Liver (tissue), 3 donors: Measurements from ENCODE around the gene DOCK2.

Source experiments
- EGR1 ChIP-seq, 2 donors: IDR thresholded peaks; 2 replicates each; pipeline ENCODE4 v1.6.1; 2016 to 2018; ENCODE audit warnings: antibody characterized with exemption in 2 of 2, low read depth in 2 of 2
- FOXA1 ChIP-seq: IDR thresholded peaks from 2 replicates; pipeline ENCODE4 v1.6.1; 2016; ENCODE audit warnings: antibody characterized with exemption
- GABPA ChIP-seq, 2 donors: IDR thresholded peaks in 1 of 2; conservative IDR thresholded peaks in 1 of 2; 2 replicates each; pipeline ENCODE4 v1.6.1; 2016; ENCODE audit warnings: antibody characterized with exemption in 2 of 2, mild to moderate bottlenecking in 1 of 2, moderate library complexity in 1 of 2
- JUND ChIP-seq, 2 donors: IDR thresholded peaks; 2 replicates each; pipeline ENCODE4 v1.6.1; 2016; ENCODE audit warnings: antibody characterized with exemption in 2 of 2
- NR2F2 ChIP-seq: IDR thresholded peaks from 2 replicates; pipeline ENCODE4 v1.6.1; 2016; ENCODE audit warnings: antibody characterized with exemption
- RAD21 ChIP-seq, 2 donors: IDR thresholded peaks; 2 replicates each; pipeline ENCODE4 v1.6.1; 2016; ENCODE audit warnings: antibody characterized with exemption in 2 of 2, mild to moderate bottlenecking in 2 of 2
- SP1 ChIP-seq: IDR thresholded peaks from 2 replicates; pipeline ENCODE4 v1.6.1; 2018; ENCODE audit warnings: antibody characterized with exemption, mild to moderate bottlenecking
- TAF1 ChIP-seq: conservative IDR thresholded peaks from 2 replicates; pipeline ENCODE4 v1.6.1; 2016; ENCODE audit warnings: antibody characterized with exemption, mild to moderate bottlenecking
- YY1 ChIP-seq: IDR thresholded peaks from 2 replicates; pipeline ENCODE4 v1.6.1; 2016; ENCODE audit warnings: antibody characterized with exemption, mild to moderate bottlenecking
- TF ChIP-seq, protein P1 (sequence below): fragments of 150-350 bp; IDR thresholded peaks from 2 replicates; pipeline ENCODE4 v1.5.1; 2017; ENCODE audit warnings: improper control_type of control experiment, low read depth, low read length; ENCODE audit not compliant: missing input control
- TF ChIP-seq, protein P2 (sequence below): IDR thresholded peaks from 2 replicates; pipeline ENCODE4 v1.6.1; 2016; ENCODE audit warnings: antibody characterized with exemption
- TF ChIP-seq, protein P3 (sequence below): IDR thresholded peaks from 2 replicates; pipeline ENCODE4 v1.6.1; 2016; ENCODE audit warnings: antibody characterized with exemption, mild to moderate bottlenecking
- TF ChIP-seq, protein P4 (sequence below): IDR thresholded peaks from 2 replicates; pipeline ENCODE4 v1.6.1; 2016; ENCODE audit warnings: antibody characterized with exemption
- donor health status: healthy.
- donor health status: healthy.

DNA sequence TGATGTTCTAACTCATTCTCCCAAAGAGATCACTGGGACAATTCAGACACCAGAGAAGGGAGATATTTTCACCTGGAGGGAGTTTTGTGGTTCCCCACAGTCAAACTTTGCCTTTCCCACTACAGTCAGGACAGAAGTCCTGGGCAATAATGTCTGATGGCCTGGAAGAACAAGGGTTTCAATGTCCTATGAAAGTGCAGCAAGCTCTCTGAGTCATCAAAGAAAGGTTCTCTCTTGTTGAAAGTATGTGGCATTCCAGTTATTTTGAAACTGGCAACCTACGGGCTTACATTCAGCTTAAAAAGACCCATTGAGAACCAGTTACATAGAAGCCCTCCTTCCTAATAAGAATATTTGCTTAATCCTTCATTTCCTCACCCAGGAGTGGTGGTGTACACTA is 239.3 kb downstream of the DOCK2 start:
- TF ChIP-seq, protein P1, sequence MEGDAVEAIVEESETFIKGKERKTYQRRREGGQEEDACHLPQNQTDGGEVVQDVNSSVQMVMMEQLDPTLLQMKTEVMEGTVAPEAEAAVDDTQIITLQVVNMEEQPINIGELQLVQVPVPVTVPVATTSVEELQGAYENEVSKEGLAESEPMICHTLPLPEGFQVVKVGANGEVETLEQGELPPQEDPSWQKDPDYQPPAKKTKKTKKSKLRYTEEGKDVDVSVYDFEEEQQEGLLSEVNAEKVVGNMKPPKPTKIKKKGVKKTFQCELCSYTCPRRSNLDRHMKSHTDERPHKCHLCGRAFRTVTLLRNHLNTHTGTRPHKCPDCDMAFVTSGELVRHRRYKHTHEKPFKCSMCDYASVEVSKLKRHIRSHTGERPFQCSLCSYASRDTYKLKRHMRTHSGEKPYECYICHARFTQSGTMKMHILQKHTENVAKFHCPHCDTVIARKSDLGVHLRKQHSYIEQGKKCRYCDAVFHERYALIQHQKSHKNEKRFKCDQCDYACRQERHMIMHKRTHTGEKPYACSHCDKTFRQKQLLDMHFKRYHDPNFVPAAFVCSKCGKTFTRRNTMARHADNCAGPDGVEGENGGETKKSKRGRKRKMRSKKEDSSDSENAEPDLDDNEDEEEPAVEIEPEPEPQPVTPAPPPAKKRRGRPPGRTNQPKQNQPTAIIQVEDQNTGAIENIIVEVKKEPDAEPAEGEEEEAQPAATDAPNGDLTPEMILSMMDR: no peak
- TF ChIP-seq RAD21 (IDR thresholded peaks at IDR 0.05): no peak
- TF ChIP-seq, protein P2, sequence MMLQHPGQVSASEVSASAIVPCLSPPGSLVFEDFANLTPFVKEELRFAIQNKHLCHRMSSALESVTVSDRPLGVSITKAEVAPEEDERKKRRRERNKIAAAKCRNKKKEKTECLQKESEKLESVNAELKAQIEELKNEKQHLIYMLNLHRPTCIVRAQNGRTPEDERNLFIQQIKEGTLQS: no peak
- no peak for TF ChIP-seq YY1
- TF ChIP-seq, protein P3, sequence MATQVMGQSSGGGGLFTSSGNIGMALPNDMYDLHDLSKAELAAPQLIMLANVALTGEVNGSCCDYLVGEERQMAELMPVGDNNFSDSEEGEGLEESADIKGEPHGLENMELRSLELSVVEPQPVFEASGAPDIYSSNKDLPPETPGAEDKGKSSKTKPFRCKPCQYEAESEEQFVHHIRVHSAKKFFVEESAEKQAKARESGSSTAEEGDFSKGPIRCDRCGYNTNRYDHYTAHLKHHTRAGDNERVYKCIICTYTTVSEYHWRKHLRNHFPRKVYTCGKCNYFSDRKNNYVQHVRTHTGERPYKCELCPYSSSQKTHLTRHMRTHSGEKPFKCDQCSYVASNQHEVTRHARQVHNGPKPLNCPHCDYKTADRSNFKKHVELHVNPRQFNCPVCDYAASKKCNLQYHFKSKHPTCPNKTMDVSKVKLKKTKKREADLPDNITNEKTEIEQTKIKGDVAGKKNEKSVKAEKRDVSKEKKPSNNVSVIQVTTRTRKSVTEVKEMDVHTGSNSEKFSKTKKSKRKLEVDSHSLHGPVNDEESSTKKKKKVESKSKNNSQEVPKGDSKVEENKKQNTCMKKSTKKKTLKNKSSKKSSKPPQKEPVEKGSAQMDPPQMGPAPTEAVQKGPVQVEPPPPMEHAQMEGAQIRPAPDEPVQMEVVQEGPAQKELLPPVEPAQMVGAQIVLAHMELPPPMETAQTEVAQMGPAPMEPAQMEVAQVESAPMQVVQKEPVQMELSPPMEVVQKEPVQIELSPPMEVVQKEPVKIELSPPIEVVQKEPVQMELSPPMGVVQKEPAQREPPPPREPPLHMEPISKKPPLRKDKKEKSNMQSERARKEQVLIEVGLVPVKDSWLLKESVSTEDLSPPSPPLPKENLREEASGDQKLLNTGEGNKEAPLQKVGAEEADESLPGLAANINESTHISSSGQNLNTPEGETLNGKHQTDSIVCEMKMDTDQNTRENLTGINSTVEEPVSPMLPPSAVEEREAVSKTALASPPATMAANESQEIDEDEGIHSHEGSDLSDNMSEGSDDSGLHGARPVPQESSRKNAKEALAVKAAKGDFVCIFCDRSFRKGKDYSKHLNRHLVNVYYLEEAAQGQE: no peak
- no peak for TF ChIP-seq FOXA1
- no peak for TF ChIP-seq SP1
- no peak for TF ChIP-seq TAF1
- no peak for TF ChIP-seq EGR1 (IDR thresholded peaks at IDR 0.05; ENCODE audit: low read depth in 2 of 2)
- TF ChIP-seq JUND (IDR thresholded peaks at IDR 0.05): no peak
- no peak for TF ChIP-seq GABPA (IDR thresholded peaks at IDR 0.05 in 1 of 2, conservative IDR thresholded peaks at IDR 0.05 in 1 of 2)
- TF ChIP-seq, protein P4, sequence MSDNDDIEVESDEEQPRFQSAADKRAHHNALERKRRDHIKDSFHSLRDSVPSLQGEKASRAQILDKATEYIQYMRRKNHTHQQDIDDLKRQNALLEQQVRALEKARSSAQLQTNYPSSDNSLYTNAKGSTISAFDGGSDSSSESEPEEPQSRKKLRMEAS: no peak
- TF ChIP-seq NR2F2: no peak
